PC-3 (cell line): ENCODE results near the gene HIBCH. TPM values are rescaled to one million over a fixed set of nuclear protein-coding genes. Genes with fewer than 3 reads are reported as not detected.
A peak's percentile ranks its signal among the peaks of the same experiment; 100 is the strongest.

ENCODE experiments used
- ATAC-seq: fragments of 200-7000 bp; cut with Tn5 transposase; 2 replicates; pipeline ENCODE4 v1.9.1; 2020; ENCODE audit warnings: mild to moderate bottlenecking, moderate library complexity
- BruUV-seq: library from RNA; stranded (reverse); fragments of 400-500 nt; replicated peaks from 2 replicates; lab custom pipeline; 2021; lab: Mats Ljungman, UMichigan
- CTCF ChIA-PET: fragments of 300-600 bp; sonication (Branson Sonifier 250); formaldehyde crosslinking; loops from one replicate; lab custom pipeline; 2022; ENCODE audit warnings: antibody characterized with exemption; lab: Charles Lee
- POLR2A ChIA-PET: fragments of 300-600 bp; sonication (Branson Sonifier 250); formaldehyde crosslinking; loops from one replicate; lab custom pipeline; 2022; ENCODE audit warnings: antibody characterized with exemption; ENCODE audit not compliant: unreplicated experiment; lab: Charles Lee
- DNase-seq: peaks from one replicate; pipeline ENCODE4 v3.0.0-alpha.2; 2015
- H2AFZ ChIP-seq: fragments of 300-600 bp; sonication (generic); 2 replicates; pipeline ENCODE4 v1.6.0; 2016; ENCODE audit warnings: antibody characterized with exemption, low read length
- H3F3A ChIP-seq: fragments of 300-600 bp; sonication (generic); one replicate; pipeline ENCODE4 v1.6.0; 2017; ENCODE audit warnings: antibody characterized with exemption, low read length, control low read depth, mild to moderate bottlenecking; ENCODE audit not compliant: unreplicated experiment
- H3K27ac ChIP-seq: fragments of 300-600 bp; sonication (generic); 2 replicates; pipeline ENCODE4 v1.5.1; 2016; ENCODE audit warnings: mild to moderate bottlenecking, low read length
- H3K27me3 ChIP-seq: fragments of 300-600 bp; sonication (generic); 2 replicates; pipeline ENCODE4 v1.6.1; 2016; ENCODE audit warnings: low read length, mixed read lengths
- H3K36me3 ChIP-seq: fragments of 300-600 bp; sonication (generic); 2 replicates; pipeline ENCODE4 v1.6.1; 2016; ENCODE audit warnings: low read depth, mixed run types, low read length, mixed read lengths
- H3K4me1 ChIP-seq: fragments of 300-600 bp; sonication (generic); 2 replicates; pipeline ENCODE4 v1.5.1; 2016; ENCODE audit warnings: low read length; ENCODE audit not compliant: insufficient read depth
- H3K4me2 ChIP-seq: fragments of 300-600 bp; sonication (generic); 2 replicates; pipeline ENCODE4 v1.6.0; 2016; ENCODE audit warnings: low read length
- H3K4me3 ChIP-seq: fragments of 300-600 bp; sonication (generic); 2 replicates; pipeline ENCODE4 v1.5.1; 2016; ENCODE audit warnings: mild to moderate bottlenecking, low read length, mixed read lengths
- H3K79me2 ChIP-seq: fragments of 300-600 bp; sonication (generic); 2 replicates; pipeline ENCODE4 v1.6.1; 2017; ENCODE audit warnings: low read length, mixed read lengths
- H3K9ac ChIP-seq: fragments of 300-600 bp; sonication (generic); 2 replicates; pipeline ENCODE4 v1.6.0; 2016; ENCODE audit warnings: mild to moderate bottlenecking, low read length
- H3K9me2 ChIP-seq: fragments of 300-600 bp; sonication (generic); replicated peaks from 2 replicates; pipeline ENCODE4 v1.6.1; 2016; ENCODE audit warnings: mixed run types, low read length, mixed read lengths
- H3K9me3 ChIP-seq: fragments of 300-600 bp; sonication (generic); 2 replicates; pipeline ENCODE4 v1.6.1; 2016; ENCODE audit warnings: low read length, mixed read lengths
- H4K20me1 ChIP-seq: fragments of 300-600 bp; sonication (generic); 2 replicates; pipeline ENCODE4 v1.6.1; 2016; ENCODE audit warnings: low read length, mixed read lengths
- CTCF ChIP-seq: fragments of 300-600 bp; sonication (generic); conservative IDR thresholded peaks from 2 replicates; pipeline ENCODE4 v1.5.1; 2017; ENCODE audit warnings: antibody characterized with exemption, low read depth, mild to moderate bottlenecking, low read length
- EZH2 ChIP-seq: fragments of 300-600 bp; sonication (generic); IDR thresholded peaks from one replicate; pipeline ENCODE4 v1.6.1; 2017; ENCODE audit warnings: antibody characterized with exemption, mild to moderate bottlenecking, low read length; ENCODE audit not compliant: unreplicated experiment
- EZH2phosphoT487 ChIP-seq: fragments of 300-600 bp; sonication (generic); IDR thresholded peaks from 2 replicates; pipeline ENCODE4 v1.6.1; 2018; ENCODE audit warnings: mild to moderate bottlenecking, antibody characterized with exemption, low read length, borderline replicate concordance
- intact Hi-C: fragments of 100-400 bp; cut with micrococcal nuclease; formaldehyde crosslinking; loops from 2 replicates; pipeline ENCODE4 v1.9.0; 2023
- total RNA-seq: library from RNA; depleted of rRNA; stranded (reverse); fragments of >200 nt; gene quantifications from 2 replicates; pipeline ENCODE4 v1.2.3, GENCODE V29; 2014

The HIBCH gene
- total RNA-seq, 1 experiment from 2014 or later = 12.0 TPM

- Histone ChIP-seq H2AFZ (no peak overlapping the region), H3K9ac (no peak overlapping the region), H3K4me2 (no peak overlapping the region)
These were observed 138.4 kb downstream of the HIBCH start for GRCh38 chr2:190181123-190181669.

GRCh38 chr2:190180313-190181122 lies 139.1 kb downstream of the HIBCH start:
- Histone ChIP-seq H3K79me2 (no peaks in the 10 kb centered on the region), H3K9ac (no peak overlapping the region), H4K20me1 (no peaks in the 10 kb centered on the region), H3K27me3 (no peaks in the 10 kb centered on the region), H3K4me3 (no peak overlapping the region), H3K27ac (no peak overlapping the region), H3K36me3 (no peaks in the 10 kb centered on the region), H2AFZ (no peak overlapping the region), H3K9me3 (no peaks in the 10 kb centered on the region), H3K4me2 (no peak overlapping the region), H3K9me2 (no peaks in the 10 kb centered on the region), H3F3A (no peaks in the 10 kb centered on the region), H3K4me1 (no peaks in the 10 kb centered on the region)
- POLR2A ChIA-PET = no interaction called here
- TF ChIP-seq EZH2 (no peak), EZH2phosphoT487 (no peak), CTCF (0 out of 2 replicates have a peak, but pooled peaks have one; percentile 19)
- DNase-seq = no peak
- intact Hi-C loops = loop anchor here (5.0 kb wide), 1 partner anchor 93 kb away; no protein-coding TSS in a partner anchor
- CTCF ChIA-PET = no interaction called here
- BruUV-seq = no TSS peak
- ATAC-seq = no peak

More at GRCh38 chr2:190181123-190181669, 138.4 kb downstream of the HIBCH start:
- H3K9me2 ChIP-seq = no peaks in the 10 kb centered on the region
- CTCF ChIA-PET = no interaction called here
- H3K4me3 ChIP-seq = no peak overlapping the region
- ATAC-seq = no peak
- POLR2A ChIA-PET = no interaction called here
- no peaks in the 10 kb centered on the region for H3F3A ChIP-seq
- H3K27me3 ChIP-seq = no peaks in the 10 kb centered on the region
- no peaks in the 10 kb centered on the region for H3K36me3 ChIP-seq
- no peaks in the 10 kb centered on the region for H3K9me3 ChIP-seq
- no peak overlapping the region for H3K27ac ChIP-seq
- H4K20me1 ChIP-seq = no peaks in the 10 kb centered on the region
- no peak for TF ChIP-seq EZH2
- no peak for TF ChIP-seq CTCF
- TF ChIP-seq EZH2phosphoT487 = no peak
- no peak for DNase-seq
- no peaks in the 10 kb centered on the region for H3K4me1 ChIP-seq
- intact Hi-C loops = loop anchor here (5.0 kb wide), 1 partner anchor 94 kb away; no protein-coding TSS in a partner anchor
- no peaks in the 10 kb centered on the region for H3K79me2 ChIP-seq
- BruUV-seq = no TSS peak
